Fibroblast of skin of abdomen (primary cell): ENCODE data around the gene ANKRD60.

Experiments
- DNase-seq: peaks from one replicate; pipeline ENCODE4 v3.0.0-alpha.2; 2013

Gene ANKRD60

GRCh38 chr20:58192065-58192464 lies 36.4 kb downstream of the ANKRD60 start:
- no peak for DNase-seq

- no peak for DNase-seq
Measured at GRCh38 chr20:58188527-58188926, 39.9 kb downstream of the ANKRD60 start.

- DNase-seq, result no peak
Measured at GRCh38 chr20:58184984-58185383, 43.5 kb downstream of the ANKRD60 start.

GRCh38 chr20:58184063-58184462 lies 44.4 kb downstream of the ANKRD60 start:
- DNase-seq, result no peak

GRCh38 chr20:58182521-58183140 lies 45.8 kb downstream of the ANKRD60 start:
- DNase-seq, result no peak

- peak; percentile 35 for DNase-seq
Measured at GRCh38 chr20:58179432-58180099, 48.9 kb downstream of the ANKRD60 start.

GRCh38 chr20:58179083-58179431 lies 49.4 kb downstream of the ANKRD60 start:
- no peak for DNase-seq

- no peak for DNase-seq
Measured at GRCh38 chr20:58177799-58178198, 50.7 kb downstream of the ANKRD60 start.

- no peak for DNase-seq
Measured at GRCh38 chr20:58175836-58176235, 52.6 kb downstream of the ANKRD60 start.

- no peak for DNase-seq
Measured at GRCh38 chr20:58175425-58175824, 53.0 kb downstream of the ANKRD60 start.

GRCh38 chr20:58174708-58175280 lies 53.7 kb downstream of the ANKRD60 start:
- DNase-seq, result peak; percentile 40

- peak; percentile 38 for DNase-seq
Measured at GRCh38 chr20:58173930-58174707, 54.3 kb downstream of the ANKRD60 start.

GRCh38 chr20:58173091-58173490 lies 55.4 kb downstream of the ANKRD60 start:
- DNase-seq, result no peak

GRCh38 chr20:58171796-58172425 lies 56.5 kb downstream of the ANKRD60 start:
- no peak for DNase-seq

- peak; percentile 89 for DNase-seq
Measured at GRCh38 chr20:58169450-58169849, 59.0 kb downstream of the ANKRD60 start.

GRCh38 chr20:58168843-58169242 lies 59.6 kb downstream of the ANKRD60 start:
- DNase-seq, result no peak

- no peak for DNase-seq
Measured at GRCh38 chr20:58167759-58168158, 60.7 kb downstream of the ANKRD60 start.
